ENCODE results near the gene SERPINE2.

DNA sequence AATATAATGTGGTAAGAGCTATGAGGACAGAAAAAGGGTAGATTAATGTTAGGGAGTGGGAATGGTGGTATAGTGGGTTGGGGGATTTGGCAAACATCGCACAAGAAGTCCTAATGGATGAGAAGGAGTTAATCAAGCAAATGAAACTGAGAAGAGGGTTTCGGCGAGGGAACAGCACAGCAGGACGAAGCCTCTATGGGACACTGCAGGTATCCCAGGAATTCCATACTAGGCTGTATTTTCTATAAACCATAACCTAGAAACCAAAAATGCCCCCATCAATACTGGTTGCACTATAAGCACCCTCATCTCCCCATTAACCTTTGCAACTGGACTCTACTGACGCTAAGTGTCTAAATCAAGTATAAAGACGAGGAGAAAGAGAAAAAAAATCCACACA is 104.2 kb downstream of the SERPINE2 start:
- TF ChIP-seq EZH2 (IDR thresholded peaks at IDR 0.05; ENCODE audit: borderline replicate concordance, low read depth, low read length, poor library complexity, severe bottlenecking) = no peak
- TF ChIP-seq, protein P1, sequence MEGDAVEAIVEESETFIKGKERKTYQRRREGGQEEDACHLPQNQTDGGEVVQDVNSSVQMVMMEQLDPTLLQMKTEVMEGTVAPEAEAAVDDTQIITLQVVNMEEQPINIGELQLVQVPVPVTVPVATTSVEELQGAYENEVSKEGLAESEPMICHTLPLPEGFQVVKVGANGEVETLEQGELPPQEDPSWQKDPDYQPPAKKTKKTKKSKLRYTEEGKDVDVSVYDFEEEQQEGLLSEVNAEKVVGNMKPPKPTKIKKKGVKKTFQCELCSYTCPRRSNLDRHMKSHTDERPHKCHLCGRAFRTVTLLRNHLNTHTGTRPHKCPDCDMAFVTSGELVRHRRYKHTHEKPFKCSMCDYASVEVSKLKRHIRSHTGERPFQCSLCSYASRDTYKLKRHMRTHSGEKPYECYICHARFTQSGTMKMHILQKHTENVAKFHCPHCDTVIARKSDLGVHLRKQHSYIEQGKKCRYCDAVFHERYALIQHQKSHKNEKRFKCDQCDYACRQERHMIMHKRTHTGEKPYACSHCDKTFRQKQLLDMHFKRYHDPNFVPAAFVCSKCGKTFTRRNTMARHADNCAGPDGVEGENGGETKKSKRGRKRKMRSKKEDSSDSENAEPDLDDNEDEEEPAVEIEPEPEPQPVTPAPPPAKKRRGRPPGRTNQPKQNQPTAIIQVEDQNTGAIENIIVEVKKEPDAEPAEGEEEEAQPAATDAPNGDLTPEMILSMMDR (conservative IDR thresholded peaks at IDR 0.05; ENCODE audit: low read depth, low read length) = no peak

Data from A673 (cell line).